ENCODE measurements around the gene SPAG17. TPM values are rescaled to one million over a fixed set of nuclear protein-coding genes. Genes with fewer than 3 reads are reported as not detected.

The SPAG17 gene
- total RNA-seq, 4 donors from 2014 or later: not detected

DNA sequence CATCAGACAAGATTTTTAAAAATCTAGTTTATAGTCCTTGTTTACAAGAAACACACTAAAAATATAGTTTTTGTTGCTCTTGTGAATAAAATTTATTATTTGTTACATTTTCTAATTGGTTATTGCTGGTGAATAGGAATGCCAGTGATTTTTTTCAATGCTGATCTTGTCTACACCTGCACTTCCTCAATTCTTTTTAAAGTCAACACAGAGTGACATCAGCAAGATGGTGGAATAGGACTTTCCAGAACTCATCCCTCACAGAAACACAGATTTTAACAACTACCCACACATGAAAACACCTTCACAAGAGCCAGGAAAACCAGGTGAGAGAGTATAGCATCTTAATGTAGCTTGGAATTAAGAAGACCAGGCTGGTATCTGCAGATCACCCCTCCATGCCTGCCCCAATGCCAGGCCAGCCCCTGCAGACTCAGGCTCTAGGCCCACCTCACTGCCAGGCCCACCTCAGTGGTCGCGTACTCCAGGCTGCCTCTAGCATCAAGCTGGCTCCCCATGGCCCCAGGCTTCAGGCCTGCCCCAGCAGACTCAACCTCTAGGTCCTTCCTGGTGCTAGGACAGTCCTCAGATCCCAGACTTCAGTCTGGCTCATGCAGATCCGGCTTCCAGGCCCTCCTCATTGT lies 137.9 kb downstream of the SPAG17 start:
- H3K27ac ChIP-seq: no peak overlapping the region
- no peaks in the 10 kb centered on the region for H3K36me3 ChIP-seq
- DNase-seq (no peak), ATAC-seq (no peak)
- in situ Hi-C loops (cut with MboI; ENCODE audit: low sequenced_read_pairs in 4 of 4): no loop called here
- no peak overlapping the region for H3K4me3 ChIP-seq
- no peaks in the 10 kb centered on the region for H3K9me3 ChIP-seq
- no peak for TF ChIP-seq POLR2A (IDR thresholded peaks at IDR 0.05)
- TF ChIP-seq, protein P1, sequence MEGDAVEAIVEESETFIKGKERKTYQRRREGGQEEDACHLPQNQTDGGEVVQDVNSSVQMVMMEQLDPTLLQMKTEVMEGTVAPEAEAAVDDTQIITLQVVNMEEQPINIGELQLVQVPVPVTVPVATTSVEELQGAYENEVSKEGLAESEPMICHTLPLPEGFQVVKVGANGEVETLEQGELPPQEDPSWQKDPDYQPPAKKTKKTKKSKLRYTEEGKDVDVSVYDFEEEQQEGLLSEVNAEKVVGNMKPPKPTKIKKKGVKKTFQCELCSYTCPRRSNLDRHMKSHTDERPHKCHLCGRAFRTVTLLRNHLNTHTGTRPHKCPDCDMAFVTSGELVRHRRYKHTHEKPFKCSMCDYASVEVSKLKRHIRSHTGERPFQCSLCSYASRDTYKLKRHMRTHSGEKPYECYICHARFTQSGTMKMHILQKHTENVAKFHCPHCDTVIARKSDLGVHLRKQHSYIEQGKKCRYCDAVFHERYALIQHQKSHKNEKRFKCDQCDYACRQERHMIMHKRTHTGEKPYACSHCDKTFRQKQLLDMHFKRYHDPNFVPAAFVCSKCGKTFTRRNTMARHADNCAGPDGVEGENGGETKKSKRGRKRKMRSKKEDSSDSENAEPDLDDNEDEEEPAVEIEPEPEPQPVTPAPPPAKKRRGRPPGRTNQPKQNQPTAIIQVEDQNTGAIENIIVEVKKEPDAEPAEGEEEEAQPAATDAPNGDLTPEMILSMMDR (IDR thresholded peaks at IDR 0.05 in 4 of 5, conservative IDR thresholded peaks at IDR 0.05 in 1 of 5): no peak
- H3K4me1 ChIP-seq: no peaks in the 10 kb centered on the region
- H3K27me3 ChIP-seq: no peaks in the 10 kb centered on the region
- intact Hi-C loops (cut with DNase I; ENCODE audit: low total_unique reads): no loop called here

DNA sequence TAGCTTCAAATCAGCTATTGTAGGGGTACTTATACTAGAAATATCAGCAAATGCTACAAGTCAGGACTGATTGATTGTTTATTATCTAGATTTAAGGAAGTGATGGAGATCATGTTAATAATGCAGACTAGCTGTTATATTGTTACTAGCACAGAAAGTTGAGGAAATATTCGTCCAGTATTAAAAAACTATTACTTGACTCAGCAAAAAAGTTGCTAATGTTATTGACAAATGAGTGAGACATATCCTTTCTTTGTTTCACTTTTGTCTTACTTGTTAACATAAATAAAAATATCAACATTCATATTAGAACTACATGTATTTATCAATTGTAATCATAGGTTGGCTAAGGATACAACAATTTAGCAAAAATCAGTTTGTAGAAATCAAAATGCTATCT lies 141.4 kb downstream of the SPAG17 start:
- TF ChIP-seq, protein P1 (IDR thresholded peaks at IDR 0.05 in 4 of 5, conservative IDR thresholded peaks at IDR 0.05 in 1 of 5): no peak
- TF ChIP-seq POLR2A (IDR thresholded peaks at IDR 0.05): no peak
- in situ Hi-C loops (cut with MboI; ENCODE audit: low sequenced_read_pairs in 4 of 4) (no loop called here), intact Hi-C loops (cut with DNase I; ENCODE audit: low total_unique reads) (no loop called here)
- H3K4me1 ChIP-seq: no peaks in the 10 kb centered on the region
- H3K9me3 ChIP-seq: no peaks in the 10 kb centered on the region
- H3K36me3 ChIP-seq: no peaks in the 10 kb centered on the region
- no peak overlapping the region for H3K4me3 ChIP-seq
- H3K27me3 ChIP-seq: no peaks in the 10 kb centered on the region
- H3K27ac ChIP-seq: no peak overlapping the region
- ATAC-seq (no peak), DNase-seq (no peak)

DNA sequence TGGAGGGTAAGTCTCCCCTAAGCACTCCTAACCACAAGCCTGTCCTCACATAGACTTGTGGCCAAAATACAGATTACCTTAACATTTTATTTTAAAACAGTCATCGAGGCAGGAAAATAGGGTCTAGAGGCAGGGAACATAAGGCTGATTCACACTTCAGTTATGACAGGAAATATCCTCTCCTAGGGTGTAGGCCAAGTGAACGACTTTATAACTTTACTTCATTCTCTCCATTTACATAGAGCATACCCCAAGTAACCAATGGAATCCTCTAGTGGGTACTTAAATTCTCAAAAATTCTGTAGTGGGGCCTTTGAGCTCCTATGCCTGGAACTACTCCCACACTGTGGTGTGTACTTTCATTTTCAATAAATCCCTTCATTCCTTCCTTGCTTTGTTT lies 142.5 kb downstream of the SPAG17 start:
- Histone ChIP-seq H3K36me3 (no peaks in the 10 kb centered on the region), H3K27me3 (no peaks in the 10 kb centered on the region), H3K4me3 (no peak overlapping the region), H3K4me1 (no peaks in the 10 kb centered on the region), H3K9me3 (no peaks in the 10 kb centered on the region), H3K27ac (no peak overlapping the region)
- DNase-seq (no peak), ATAC-seq (no peak)
- intact Hi-C loops (cut with DNase I; ENCODE audit: low total_unique reads): no loop called here
- TF ChIP-seq, protein P1 (IDR thresholded peaks at IDR 0.05 in 4 of 5, conservative IDR thresholded peaks at IDR 0.05 in 1 of 5): no peak
- TF ChIP-seq POLR2A (IDR thresholded peaks at IDR 0.05): no peak
- in situ Hi-C loops (cut with MboI; ENCODE audit: low sequenced_read_pairs in 4 of 4): no loop called here

DNA sequence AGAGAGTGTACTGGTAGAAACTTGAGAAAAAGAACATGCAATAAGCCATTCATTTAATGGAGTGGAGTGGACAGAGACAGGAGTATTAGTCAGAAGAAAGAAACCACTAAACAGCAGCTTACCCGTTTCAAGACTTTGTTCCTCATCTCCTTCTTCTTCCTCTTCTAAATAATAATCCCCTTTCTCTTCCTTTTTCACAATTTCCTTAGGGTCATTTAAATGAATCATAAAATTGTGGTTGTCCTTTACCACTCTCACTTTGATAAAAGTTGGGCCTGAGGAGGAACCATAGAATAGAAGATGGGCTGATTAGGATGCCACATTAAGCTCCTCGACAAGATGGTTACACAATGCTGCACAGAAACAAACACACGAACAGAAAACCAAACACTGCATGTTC lies 145.9 kb downstream of the SPAG17 start:
- ATAC-seq (no peak), DNase-seq (no peak)
- Histone ChIP-seq H3K4me1 (no peaks in the 10 kb centered on the region), H3K4me3 (no peak overlapping the region), H3K9me3 (no peaks in the 10 kb centered on the region), H3K27me3 (no peaks in the 10 kb centered on the region), H3K27ac (no peak overlapping the region), H3K36me3 (no peaks in the 10 kb centered on the region)
- no peak for TF ChIP-seq POLR2A (IDR thresholded peaks at IDR 0.05)
- TF ChIP-seq, protein P1 (IDR thresholded peaks at IDR 0.05 in 4 of 5, conservative IDR thresholded peaks at IDR 0.05 in 1 of 5): no peak
- intact Hi-C loops (cut with DNase I; ENCODE audit: low total_unique reads): no loop called here
- in situ Hi-C loops (cut with MboI; ENCODE audit: low sequenced_read_pairs in 4 of 4): no loop called here

DNA sequence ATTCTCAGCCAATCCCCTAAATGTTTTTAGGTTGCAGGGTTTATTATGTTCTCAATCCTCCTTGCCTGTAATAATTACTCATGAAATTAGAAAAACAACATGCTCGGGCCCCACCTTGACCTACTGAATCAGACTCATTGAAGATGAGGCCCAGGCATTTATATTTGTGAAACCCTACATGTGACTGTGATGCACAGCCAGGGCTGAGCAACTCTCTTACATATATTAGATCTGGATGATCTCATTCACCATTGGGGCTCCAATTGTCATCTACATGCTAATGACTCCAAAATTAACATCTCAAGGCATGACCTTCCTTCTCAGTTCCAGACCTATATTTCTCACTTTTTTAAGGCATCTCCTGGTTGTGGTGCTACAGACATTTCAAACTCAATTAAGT lies 152.1 kb downstream of the SPAG17 start:
- H3K27me3 ChIP-seq: no peaks in the 10 kb centered on the region
- H3K4me1 ChIP-seq: no peaks in the 10 kb centered on the region
- no peak for TF ChIP-seq POLR2A (IDR thresholded peaks at IDR 0.05)
- TF ChIP-seq, protein P1 (IDR thresholded peaks at IDR 0.05 in 4 of 5, conservative IDR thresholded peaks at IDR 0.05 in 1 of 5): no peak
- no peaks in the 10 kb centered on the region for H3K36me3 ChIP-seq
- ATAC-seq (no peak), DNase-seq (no peak)
- no peak overlapping the region for H3K27ac ChIP-seq
- intact Hi-C loops (cut with DNase I; ENCODE audit: low total_unique reads) (no loop called here), in situ Hi-C loops (cut with MboI; ENCODE audit: low sequenced_read_pairs in 4 of 4) (no loop called here)
- no peak overlapping the region for H3K4me3 ChIP-seq
- no peaks in the 10 kb centered on the region for H3K9me3 ChIP-seq

Measured in gastrocnemius medialis (tissue), 4 donors.